ENCODE data around the gene GABBR2.

Gene GABBR2

GRCh38 chr9:98251551-98251950, 457.2 kb downstream of the GABBR2 start:
- no peak overlapping the region for H3K4me3 ChIP-seq (ENCODE audit: control insufficient read depth, low read depth, low read length)
- TF ChIP-seq, protein P1, sequence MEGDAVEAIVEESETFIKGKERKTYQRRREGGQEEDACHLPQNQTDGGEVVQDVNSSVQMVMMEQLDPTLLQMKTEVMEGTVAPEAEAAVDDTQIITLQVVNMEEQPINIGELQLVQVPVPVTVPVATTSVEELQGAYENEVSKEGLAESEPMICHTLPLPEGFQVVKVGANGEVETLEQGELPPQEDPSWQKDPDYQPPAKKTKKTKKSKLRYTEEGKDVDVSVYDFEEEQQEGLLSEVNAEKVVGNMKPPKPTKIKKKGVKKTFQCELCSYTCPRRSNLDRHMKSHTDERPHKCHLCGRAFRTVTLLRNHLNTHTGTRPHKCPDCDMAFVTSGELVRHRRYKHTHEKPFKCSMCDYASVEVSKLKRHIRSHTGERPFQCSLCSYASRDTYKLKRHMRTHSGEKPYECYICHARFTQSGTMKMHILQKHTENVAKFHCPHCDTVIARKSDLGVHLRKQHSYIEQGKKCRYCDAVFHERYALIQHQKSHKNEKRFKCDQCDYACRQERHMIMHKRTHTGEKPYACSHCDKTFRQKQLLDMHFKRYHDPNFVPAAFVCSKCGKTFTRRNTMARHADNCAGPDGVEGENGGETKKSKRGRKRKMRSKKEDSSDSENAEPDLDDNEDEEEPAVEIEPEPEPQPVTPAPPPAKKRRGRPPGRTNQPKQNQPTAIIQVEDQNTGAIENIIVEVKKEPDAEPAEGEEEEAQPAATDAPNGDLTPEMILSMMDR (conservative IDR thresholded peaks at IDR 0.05; ENCODE audit: control insufficient read depth, insufficient read depth, low read depth, low read length) = no peak
- peak; percentile 87 for DNase-seq (ENCODE audit: low read depth)

DNA sequence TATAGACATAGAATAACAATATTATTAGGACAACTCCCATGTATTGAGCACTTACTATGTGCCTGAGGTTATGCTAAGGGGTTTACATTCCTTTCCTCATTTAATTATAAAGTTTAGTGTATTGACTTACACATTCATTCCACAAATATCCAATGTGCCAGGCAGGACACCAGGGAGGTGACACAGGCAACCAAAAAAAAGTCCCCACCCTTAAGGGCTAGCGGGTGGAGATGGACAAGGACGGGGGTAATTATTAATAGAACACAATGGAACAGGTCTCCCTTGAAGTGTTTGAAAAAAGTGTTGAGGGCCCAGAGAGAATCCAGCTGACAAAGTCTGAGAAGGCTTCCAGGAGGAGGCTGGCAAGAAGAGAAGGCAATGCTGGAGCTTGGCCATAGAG, 459.0 kb downstream of the GABBR2 start:
- H3K4me3 ChIP-seq (ENCODE audit: control insufficient read depth, low read depth, low read length) = no peak overlapping the region
- TF ChIP-seq, protein P1 (conservative IDR thresholded peaks at IDR 0.05; ENCODE audit: control insufficient read depth, insufficient read depth, low read depth, low read length) = no peak
- DNase-seq (ENCODE audit: low read depth) = no peak

DNA sequence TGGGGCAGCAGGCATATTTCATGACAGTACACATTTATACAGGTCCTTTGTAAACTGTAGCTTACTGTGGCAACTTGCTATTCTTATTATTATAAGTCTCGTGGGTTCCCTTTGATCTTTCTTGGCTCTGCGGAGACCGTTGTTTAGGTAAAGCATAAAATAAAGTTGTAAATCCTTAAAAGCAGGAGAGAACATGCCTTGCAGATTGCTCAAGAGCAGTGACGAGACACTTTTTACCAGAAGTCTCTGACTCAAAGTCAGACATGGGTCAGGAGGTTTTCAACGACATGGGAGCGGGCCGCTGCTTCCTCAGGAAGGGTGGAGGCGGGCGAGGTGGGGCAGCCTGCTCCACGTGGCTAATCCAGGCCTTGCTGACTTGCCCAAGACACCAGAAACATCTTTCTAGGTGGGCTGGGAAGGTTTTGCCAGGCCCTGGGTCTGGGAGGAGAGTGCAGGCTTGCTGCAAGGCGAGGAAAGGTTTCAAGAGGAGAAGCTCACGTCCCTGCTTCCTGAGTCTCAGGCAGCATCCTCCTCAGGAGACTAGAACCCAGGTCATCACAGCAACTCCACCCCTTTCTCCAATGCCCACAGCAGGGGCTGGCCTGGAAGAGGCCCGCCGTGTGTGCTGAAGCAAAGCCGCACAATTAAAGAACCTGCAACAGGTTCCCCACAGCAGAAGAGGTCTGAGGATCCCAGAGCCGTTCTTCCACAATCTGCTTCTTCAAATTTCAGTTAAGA, 459.8 kb downstream of the GABBR2 start:
- H3K4me3 ChIP-seq (ENCODE audit: control insufficient read depth, low read depth, low read length) = no peak overlapping the region
- peak; percentile 99 for DNase-seq (ENCODE audit: low read depth)
- TF ChIP-seq, protein P1 (conservative IDR thresholded peaks at IDR 0.05; ENCODE audit: control insufficient read depth, insufficient read depth, low read depth, low read length) = no peak

- TF ChIP-seq, protein P1 (conservative IDR thresholded peaks at IDR 0.05; ENCODE audit: control insufficient read depth, insufficient read depth, low read depth, low read length) = no peak
- peak; percentile 18 for DNase-seq (ENCODE audit: low read depth)
- H3K4me3 ChIP-seq (ENCODE audit: control insufficient read depth, low read depth, low read length) = no peak overlapping the region
Measured at GRCh38 chr9:98247831-98248657, 460.7 kb downstream of the GABBR2 start.

DNA sequence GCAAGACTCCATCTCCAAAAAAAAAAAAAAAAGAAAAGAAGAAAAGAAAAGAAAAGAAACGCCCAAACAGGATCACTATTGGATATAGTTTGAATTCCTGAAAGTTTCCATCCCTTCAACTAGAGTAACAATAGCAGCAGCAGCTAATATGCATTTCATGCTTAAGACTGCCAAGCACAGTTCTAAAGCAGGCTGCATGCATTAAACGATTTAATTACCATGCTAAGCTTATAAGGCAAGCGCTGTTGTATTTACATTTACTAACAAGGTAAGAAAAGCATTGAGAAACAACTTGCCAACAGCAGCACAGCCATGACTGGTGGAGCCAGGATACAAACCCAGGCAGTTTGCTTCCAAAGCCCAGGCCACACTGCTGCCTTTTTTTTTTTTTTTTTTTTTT, 466.3 kb downstream of the GABBR2 start:
- H3K4me3 ChIP-seq (ENCODE audit: control insufficient read depth, low read depth, low read length) = no peak overlapping the region
- no peak for DNase-seq (ENCODE audit: low read depth)
- TF ChIP-seq, protein P1 (conservative IDR thresholded peaks at IDR 0.05; ENCODE audit: control insufficient read depth, insufficient read depth, low read depth, low read length) = no peak

DNA sequence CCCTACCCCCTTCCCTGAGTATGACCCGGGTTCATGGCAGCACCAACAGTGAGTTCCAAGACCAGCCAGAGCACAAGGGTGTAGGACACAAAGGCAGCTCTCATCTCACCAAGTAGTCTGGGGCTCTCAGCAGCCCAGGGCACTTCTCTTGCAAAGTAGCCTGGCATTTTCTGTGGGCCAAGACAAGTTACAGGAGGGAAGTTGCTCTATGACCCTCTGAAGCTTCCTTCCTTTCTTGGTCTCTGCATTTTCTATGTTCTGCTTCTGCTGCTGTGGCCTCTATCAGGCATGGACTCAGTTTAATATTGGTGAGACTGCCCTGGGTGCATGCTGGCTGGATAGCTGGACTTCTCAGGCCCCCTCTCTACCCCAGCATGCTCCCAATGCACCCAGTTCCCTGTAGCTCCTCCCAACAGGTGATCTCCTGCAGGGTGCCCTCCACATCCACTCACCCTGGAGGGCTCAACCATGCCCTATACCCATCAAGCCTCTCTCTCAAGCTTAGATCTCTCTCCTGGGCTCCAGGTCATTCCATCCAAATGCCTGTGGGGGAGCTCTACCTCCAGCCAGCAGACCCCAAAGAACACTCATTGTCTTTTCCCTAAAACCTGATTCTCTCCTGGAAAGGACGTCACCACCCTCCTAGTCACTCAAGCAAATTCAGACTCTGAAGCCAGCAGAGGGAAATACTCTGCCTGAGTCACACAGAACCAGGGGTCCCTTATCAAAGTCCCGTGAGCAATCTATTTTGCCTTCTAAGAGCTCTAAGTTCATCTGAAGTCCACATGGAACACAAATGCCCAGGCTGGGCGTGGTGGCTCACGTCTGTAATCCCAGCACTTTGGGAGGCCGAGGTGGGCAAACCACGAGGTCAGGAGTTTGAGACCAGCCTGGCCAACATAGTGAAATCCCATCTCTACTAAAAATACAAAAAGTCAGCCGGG, 467.1 kb downstream of the GABBR2 start:
- TF ChIP-seq, protein P1 (conservative IDR thresholded peaks at IDR 0.05; ENCODE audit: control insufficient read depth, insufficient read depth, low read depth, low read length) = peak; percentile 3
- DNase-seq (ENCODE audit: low read depth) = no peak
- no peak overlapping the region for H3K4me3 ChIP-seq (ENCODE audit: control insufficient read depth, low read depth, low read length)

Measured in fibroblast of mammary gland (primary cell).